ENCODE data around the gene UBE2F. TPM values are rescaled to one million over a fixed set of nuclear protein-coding genes. Genes with fewer than 3 reads are reported as not detected.

The UBE2F gene
- total and polyA plus RNA-seq, 2 of the 4 experiments (the other 2 are of a cell fraction): 44.6 to 59.8 TPM

DNA sequence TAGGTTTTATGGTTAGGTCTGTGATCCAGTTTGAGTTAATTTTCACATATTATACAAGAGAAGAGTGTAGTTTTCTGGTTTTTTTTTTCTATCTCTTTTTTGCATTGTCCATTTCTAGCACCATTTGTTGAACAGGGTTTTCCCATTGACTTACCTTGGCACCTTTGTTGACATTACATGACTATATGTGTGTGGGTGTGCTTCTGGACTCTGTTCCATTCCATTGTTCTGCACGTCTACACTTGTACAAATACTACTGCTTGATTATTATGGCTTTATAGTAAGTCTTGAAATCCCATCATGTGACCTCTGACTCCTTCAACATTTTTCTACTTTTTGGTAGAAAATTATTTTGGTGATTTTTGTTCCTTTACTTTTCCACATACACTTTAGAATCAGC is 38.7 kb downstream of the UBE2F start:
- Histone ChIP-seq H3K36me3 (ENCODE audit: control insufficient read depth, insufficient read depth, low read length) (peaks cover 5% of the 10 kb centered on the region; the same call in 1 of the 2 replicates), H3K27me3 (ENCODE audit: control insufficient read depth, insufficient read depth, low read length) (no peaks in the 10 kb centered on the region), H3K18ac (ENCODE audit: low read depth, low read length) (no peak overlapping the region), H3K79me1 (ENCODE audit: low read depth in 1 of 2, low read length in 2 of 2) (peaks cover 21 to 34% of the 10 kb centered on the region in 2 experiments), H4K20me1 (ENCODE audit: insufficient read depth, low read length) (peaks cover 7% of the 10 kb centered on the region; the same call in 1 of the 2 replicates), H2BK20ac (ENCODE audit: low read depth, low read length) (no peak overlapping the region), H2AK9ac (replicated peaks; ENCODE audit: low read depth, low read length, poor library complexity) (no peak overlapping the region), H3K4me2 (ENCODE audit: low read depth, low read length) (no peak overlapping the region), H3K9me1 (ENCODE audit: insufficient read depth, low read length) (0 out of 2 replicates have a peak, but pooled peaks cover 5% of the 10 kb centered on the region), H3K27ac (ENCODE audit: insufficient read depth, low read length) (no peak overlapping the region), H3K23ac (ENCODE audit: low read depth, low read length) (no peak overlapping the region), H4K8ac (ENCODE audit: low read depth in 2 of 2, low read length in 2 of 2) (no peak overlapping the region), H3K4ac (ENCODE audit: low read depth, low read length) (no peak overlapping the region), H3K9ac (ENCODE audit: low read depth, low read length) (no peak overlapping the region), H2BK5ac (ENCODE audit: low read depth, low read length, poor library complexity, severe bottlenecking) (no peak overlapping the region), H3K4me3 (ENCODE audit: insufficient read depth, low read depth, low read length) (no peak overlapping the region), H2BK15ac (ENCODE audit: low read depth, low read length) (no peak overlapping the region), H3K4me1 (ENCODE audit: control insufficient read depth, insufficient read depth, low read length) (peaks cover 3% of the 10 kb centered on the region), H4K91ac (ENCODE audit: insufficient read depth, low read depth, low read length) (no peak overlapping the region), H2AK5ac (ENCODE audit: low read depth, low read length) (no peak overlapping the region), H2AFZ (replicated peaks; ENCODE audit: low read length, poor library complexity) (no peak overlapping the region), H4K5ac (ENCODE audit: low read depth, low read length) (no peak overlapping the region), H3K9me3 (ENCODE audit: control insufficient read depth, insufficient read depth, low read length) (no peaks in the 10 kb centered on the region), H3K56ac (ENCODE audit: extremely low read depth, insufficient read depth, low read length) (no peak overlapping the region), H2BK120ac (ENCODE audit: low read depth, low read length) (no peak overlapping the region), H3K14ac (replicated peaks; ENCODE audit: low read depth, low read length) (no peak overlapping the region)
- ChIA-PET CTCF (no interaction called here), POLR2A (ENCODE audit: unreplicated experiment) (no interaction called here)
- BruUV-seq (replicated peaks): no TSS peak
- intact Hi-C loops (cut with micrococcal nuclease) (no loop called here), dilution Hi-C loops (cut with HindIII; ENCODE audit: low sequenced_read_pairs, unreplicated experiment) (no loop called here), in situ Hi-C loops (cut with MboI; ENCODE audit: low sequenced_read_pairs) (no loop called here)
- DNase-seq (no peak), ATAC-seq (ENCODE audit: low read depth) (no peak)
- WGBS, 2 experiments (ENCODE audit: extremely low coverage in 2 of 2, insufficient read length in 1 of 2): no CpG with 5 or more reads among the region's 1 CpG
- TF ChIP-seq RAD21 (IDR thresholded peaks at IDR 0.05; ENCODE audit: low read length) (no peak), POLR2A (IDR thresholded peaks at IDR 0.05; ENCODE audit: low read depth, low read length) (no peak), MAZ (IDR thresholded peaks at IDR 0.05; ENCODE audit: borderline replicate concordance, low read depth, low read length) (no peak), CEBPB (IDR thresholded peaks at IDR 0.05; ENCODE audit: low read depth, low read length) (no peak), MAFK (IDR thresholded peaks at IDR 0.05; ENCODE audit: low read depth, low read length) (no peak)
- TF ChIP-seq, protein P1, sequence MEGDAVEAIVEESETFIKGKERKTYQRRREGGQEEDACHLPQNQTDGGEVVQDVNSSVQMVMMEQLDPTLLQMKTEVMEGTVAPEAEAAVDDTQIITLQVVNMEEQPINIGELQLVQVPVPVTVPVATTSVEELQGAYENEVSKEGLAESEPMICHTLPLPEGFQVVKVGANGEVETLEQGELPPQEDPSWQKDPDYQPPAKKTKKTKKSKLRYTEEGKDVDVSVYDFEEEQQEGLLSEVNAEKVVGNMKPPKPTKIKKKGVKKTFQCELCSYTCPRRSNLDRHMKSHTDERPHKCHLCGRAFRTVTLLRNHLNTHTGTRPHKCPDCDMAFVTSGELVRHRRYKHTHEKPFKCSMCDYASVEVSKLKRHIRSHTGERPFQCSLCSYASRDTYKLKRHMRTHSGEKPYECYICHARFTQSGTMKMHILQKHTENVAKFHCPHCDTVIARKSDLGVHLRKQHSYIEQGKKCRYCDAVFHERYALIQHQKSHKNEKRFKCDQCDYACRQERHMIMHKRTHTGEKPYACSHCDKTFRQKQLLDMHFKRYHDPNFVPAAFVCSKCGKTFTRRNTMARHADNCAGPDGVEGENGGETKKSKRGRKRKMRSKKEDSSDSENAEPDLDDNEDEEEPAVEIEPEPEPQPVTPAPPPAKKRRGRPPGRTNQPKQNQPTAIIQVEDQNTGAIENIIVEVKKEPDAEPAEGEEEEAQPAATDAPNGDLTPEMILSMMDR (conservative IDR thresholded peaks at IDR 0.05; ENCODE audit: low read depth, low read length): no peak
